HG02642 (cell line): Measurements from ENCODE around the gene GEMIN5.
"Not testable (repeated sequence)": the region's sequence is repeated elsewhere in the genome, so short reads cannot be mapped to it uniquely, and the experiment has no call there.

Experiments
- ATAC-seq: cut with Tn5 transposase; IDR thresholded peaks from one replicate; pipeline ENCODE4 v1.9.1; 2021; ENCODE audit warnings: mild to moderate bottlenecking; ENCODE audit not compliant: unreplicated experiment, poor library complexity

Gene GEMIN5

GRCh38 chr5:154937718-154938466 is at the start of gene GEMIN5:
Gene GEMIN5 (minus strand): TSS chr5:154938211. CDS start chr5:154938133, 78 bp downstream.
- peak; percentile 91 for ATAC-seq

DNA sequence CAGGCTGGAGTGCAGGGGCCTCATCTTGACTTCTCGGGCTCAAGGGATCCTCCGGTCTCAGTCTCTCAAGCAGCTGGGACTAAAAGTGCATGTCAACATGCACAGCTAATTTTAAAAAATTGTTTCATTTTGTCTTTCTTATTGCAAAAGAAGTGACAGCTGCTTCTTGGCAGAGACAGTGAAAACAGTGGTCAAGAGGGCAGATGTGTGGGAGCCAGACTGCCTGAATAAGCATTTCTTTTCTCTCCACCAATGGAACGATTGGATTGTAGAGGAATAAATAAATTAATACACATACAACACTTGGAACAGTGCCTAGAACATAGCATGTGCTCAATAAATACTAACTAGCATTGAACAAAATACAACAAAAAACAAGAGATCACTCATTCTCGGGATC is 48.1 kb upstream of the GEMIN5 start:
- ATAC-seq: no peak

GRCh38 chr5:154984946-154985516 is 47.0 kb upstream of the GEMIN5 start:
- no peak for ATAC-seq

GRCh38 chr5:154978294-154978693 is 40.3 kb upstream of the GEMIN5 start:
- ATAC-seq: not testable (repeated sequence)

GRCh38 chr5:154977409-154977808 is 39.4 kb upstream of the GEMIN5 start:
- ATAC-seq: no peak

DNA sequence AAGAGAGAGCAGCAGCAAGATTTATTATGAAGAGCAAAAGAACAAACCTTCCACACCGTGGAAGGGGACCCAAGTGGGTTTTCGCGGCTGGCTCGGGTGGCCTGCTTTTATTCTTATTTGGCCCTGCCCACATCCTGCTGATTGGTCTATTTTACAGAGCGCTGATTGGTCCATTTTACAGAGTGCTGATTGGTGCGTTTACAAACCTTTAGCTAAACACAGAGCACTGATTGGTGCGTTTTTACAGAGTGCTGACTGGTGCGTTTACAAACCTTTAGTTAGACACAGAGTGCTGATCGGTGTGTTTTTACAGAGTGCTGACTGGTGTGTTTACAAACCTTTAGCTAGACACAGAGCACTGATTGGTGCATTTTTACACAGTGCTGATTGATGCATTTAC is 38.1 kb upstream of the GEMIN5 start:
- not testable (repeated sequence) for ATAC-seq

GRCh38 chr5:154972476-154973080 is 34.6 kb upstream of the GEMIN5 start:
- no peak for ATAC-seq

- no peak for ATAC-seq
Observed at GRCh38 chr5:154971501-154971900, 33.5 kb upstream of the GEMIN5 start.

DNA sequence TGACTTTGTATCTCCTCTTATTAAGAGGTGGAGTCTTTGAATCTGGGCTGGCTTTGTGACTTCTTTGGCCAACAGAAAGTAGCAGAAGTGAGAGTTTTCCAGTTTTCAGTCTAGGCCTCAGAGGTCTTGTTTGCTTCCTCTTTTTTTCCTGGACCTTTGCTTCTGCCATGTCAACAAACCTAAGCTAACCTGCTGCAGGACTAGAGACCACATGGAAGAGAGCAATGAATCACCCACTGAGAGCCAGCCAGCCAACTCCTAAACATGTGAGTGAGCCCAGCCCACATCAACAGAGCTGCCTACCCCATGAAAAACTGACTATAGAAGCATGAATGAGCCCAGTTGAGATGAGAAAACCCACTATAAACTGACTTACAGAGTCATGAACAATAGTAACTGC is 32.7 kb upstream of the GEMIN5 start:
- ATAC-seq: no peak

GRCh38 chr5:154968953-154969352 is 30.9 kb upstream of the GEMIN5 start:
- ATAC-seq: no peak

DNA sequence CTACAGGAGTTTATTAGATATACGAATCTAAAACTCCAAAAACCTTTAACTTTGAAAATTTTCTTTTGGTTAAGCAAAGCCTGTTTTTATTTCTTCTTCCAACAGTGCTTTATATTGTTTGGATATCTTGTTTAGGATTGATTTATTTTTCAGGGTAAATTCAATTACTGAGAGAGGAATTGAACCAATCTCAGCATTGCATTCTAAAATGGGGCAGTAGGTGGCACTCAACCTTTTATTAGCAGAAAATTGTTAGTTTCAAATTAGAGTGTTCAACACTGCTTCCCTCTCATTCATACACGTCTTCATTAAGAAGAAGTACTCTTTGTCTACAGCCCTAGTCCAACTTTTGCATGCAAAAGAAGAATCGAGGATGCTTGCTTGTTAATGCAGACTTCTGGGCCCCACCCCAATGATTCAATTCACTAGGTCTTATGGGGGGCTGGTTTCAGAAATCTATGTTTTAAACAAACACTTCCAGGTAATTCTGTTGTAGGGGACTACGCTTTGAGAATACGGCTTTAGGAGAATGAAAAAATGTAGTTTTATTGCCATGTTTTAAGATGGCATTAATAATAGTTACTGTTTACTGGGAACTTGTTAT is 29.5 kb upstream of the GEMIN5 start:
- ATAC-seq: no peak

GRCh38 chr5:154966874-154967273 is 28.9 kb upstream of the GEMIN5 start:
- ATAC-seq: no peak

- no peak for ATAC-seq
Observed at GRCh38 chr5:154966081-154966841, 28.2 kb upstream of the GEMIN5 start.

DNA sequence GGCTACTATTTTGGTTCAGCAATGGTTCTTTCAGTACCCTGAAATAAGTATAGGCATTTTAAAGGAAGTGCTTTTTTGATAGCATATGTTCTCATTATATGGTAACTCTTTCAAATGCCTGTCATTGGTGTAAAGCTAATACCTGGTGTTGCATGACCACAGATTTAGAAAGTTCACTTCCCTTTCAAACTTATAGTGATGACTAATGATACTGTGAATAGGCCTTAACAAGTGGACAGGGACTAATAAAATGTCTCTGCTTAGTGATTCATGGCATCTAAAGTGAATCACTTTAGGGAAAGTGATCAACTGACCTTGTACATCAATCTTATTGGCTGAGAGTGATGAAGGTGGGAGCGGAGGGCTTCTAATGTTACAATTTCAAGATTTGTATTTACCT is 24.5 kb upstream of the GEMIN5 start:
- ATAC-seq: peak; percentile 87

DNA sequence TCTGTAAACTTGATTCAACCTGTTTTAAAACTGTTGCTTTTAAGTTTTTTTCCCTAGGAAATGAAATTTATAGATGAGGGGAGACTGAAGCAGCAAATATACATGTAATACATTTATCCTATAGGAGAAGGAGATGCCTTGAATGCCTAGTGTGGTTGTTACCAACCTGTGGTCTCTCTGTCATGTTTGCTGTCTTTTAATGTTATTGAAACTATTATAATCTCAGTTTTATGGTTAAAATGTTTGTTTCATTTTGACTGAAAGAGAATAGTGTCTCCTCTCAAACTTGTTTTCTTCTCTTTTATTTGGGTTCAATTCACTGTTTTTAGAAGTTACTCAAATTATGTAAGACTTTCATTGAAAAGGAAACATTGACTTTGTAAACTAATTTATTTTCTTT is 18.7 kb upstream of the GEMIN5 start:
- ATAC-seq: no peak

DNA sequence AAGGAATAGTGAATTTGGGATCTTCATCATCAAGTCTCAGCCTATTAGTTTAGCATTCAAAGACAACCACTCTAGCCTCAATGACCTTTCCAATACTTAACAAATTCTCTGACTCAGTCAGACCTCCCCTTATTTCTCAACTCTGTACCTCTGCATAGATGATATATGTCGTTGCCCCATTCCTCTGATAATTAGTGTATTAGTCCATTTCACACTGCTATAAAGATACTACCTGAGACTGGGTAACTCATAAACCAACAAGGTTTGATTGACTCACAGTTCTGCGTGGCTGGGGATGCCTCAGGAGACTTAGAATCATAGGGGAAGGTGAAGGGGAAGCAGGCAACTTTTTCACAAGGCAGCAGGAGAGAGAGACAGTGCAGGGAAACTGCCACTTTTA is 11.8 kb upstream of the GEMIN5 start:
- ATAC-seq: no peak

DNA sequence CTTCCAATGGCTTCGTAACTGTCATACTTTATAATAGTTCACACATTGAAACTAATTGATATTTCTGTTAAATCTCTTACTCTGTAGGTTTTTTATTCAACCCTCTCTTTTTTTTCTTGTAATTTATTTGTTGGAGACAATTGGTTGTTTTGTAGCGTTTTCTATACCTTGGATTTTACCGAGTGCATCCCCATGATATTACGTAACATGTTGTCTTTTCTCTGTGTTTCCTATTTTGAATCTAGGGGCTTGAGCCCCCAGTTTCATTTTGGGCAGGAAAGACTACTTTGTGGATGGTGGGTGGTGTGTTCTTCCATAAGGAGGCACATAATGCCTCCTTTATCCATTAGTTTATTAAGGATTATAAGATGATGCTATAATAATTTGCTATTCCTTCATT is 10.3 kb upstream of the GEMIN5 start:
- ATAC-seq: no peak

DNA sequence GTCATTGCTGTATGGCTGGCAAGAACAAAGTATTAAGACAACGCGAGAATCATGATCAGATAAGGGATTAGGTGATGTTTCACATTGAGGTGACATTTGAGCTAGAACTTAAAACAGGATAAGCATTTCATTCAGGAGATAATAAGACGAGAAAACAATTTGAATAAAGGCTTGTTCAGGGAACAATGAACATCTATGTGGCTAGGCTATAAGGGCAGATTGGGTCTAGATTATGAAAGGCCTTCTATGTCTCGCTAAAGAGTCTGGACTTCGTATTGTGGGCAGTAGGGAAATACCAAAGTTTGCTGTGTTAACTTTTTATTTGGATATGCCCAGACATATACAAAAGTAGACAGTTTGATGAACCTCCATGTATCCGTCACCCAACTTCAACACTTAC is 9.8 kb upstream of the GEMIN5 start:
- no peak for ATAC-seq

DNA sequence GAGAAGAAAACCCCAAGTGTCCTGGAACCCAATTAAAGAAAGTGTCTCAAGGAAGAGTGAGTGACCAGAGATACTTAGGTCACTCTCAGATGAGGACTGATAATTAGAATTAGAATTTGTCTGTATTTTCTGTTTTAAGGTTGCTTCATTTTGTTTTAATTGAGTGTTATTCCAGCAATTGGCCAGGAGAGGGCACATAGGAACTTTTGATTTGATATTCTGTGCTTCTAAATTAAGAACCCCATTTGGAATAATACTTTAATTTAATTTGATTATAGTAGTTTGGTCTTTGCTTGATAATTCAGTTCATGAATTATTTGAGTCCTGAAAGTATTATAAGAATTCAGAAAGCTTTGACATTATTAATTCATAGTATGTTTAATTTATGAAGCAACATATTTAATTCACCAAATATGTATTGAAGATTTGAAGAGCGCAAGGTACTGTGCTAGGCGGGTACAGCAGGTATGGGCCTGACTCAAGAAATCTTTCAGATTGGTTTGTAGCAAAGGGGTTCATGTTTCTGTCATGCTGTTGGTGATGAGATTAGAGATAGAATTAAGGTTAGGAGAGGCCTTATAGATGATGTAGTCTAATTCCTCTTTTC is 7.8 kb upstream of the GEMIN5 start:
- no peak for ATAC-seq

GRCh38 chr5:154944716-154945115 is 6.7 kb upstream of the GEMIN5 start:
- no peak for ATAC-seq
